GM19035 (cell line): ENCODE measurements around the gene ZNF140.

ENCODE experiments used
- ATAC-seq: cut with Tn5 transposase; IDR thresholded peaks from one replicate; pipeline ENCODE4 v1.9.1; 2021; ENCODE audit not compliant: unreplicated experiment

Gene ZNF140

GRCh38 chr12:133130038-133130807 is 49.5 kb downstream of the ZNF140 start, which contains the start of the genes ZNF10 and ZNF891:
Gene ZNF10, plus strand, starts transcription at chr12:133130627. Its CDS starts 13,866 bp downstream, at chr12:133144493.
Gene ZNF891, minus strand, starts transcription at chr12:133130274. Its CDS starts 8,356 bp downstream, at chr12:133121918.
- peak; percentile 94 for ATAC-seq

- peak; percentile 2 for ATAC-seq
Observed at GRCh38 chr12:133130808-133131128, 50.0 kb downstream of the ZNF140 start.

GRCh38 chr12:133135747-133136146 is 55.0 kb downstream of the ZNF140 start:
- ATAC-seq, result no peak

GRCh38 chr12:133145981-133146380 is 65.3 kb downstream of the ZNF140 start:
- ATAC-seq, result no peak

GRCh38 chr12:133156125-133156690 is 75.5 kb downstream of the ZNF140 start:
- ATAC-seq, result no peak
